NCI-H748 (cell line): ENCODE data around the gene TOP1.
A peak's percentile ranks its signal among the peaks of the same experiment; 100 is the strongest.

ENCODE experiments used
- DNase-seq: peaks from one replicate; lab custom pipeline; 2025; ENCODE audit not compliant: unreplicated experiment; lab: John Stamatoyannopoulos, UW

TOP1 gene

GRCh38 chr20:41057999-41058673 lies 29.5 kb downstream of the TOP1 start:
- DNase-seq = no peak

GRCh38 chr20:41058674-41059635 lies 30.3 kb downstream of the TOP1 start:
- peak; percentile 51 for DNase-seq

- no peak for DNase-seq
Observed at GRCh38 chr20:41061155-41061554, 32.5 kb downstream of the TOP1 start.

- DNase-seq = no peak
Observed at GRCh38 chr20:41063442-41063841, 34.8 kb downstream of the TOP1 start.

- no peak for DNase-seq
Observed at GRCh38 chr20:41064377-41064776, 35.8 kb downstream of the TOP1 start.

- DNase-seq = no peak
Observed at GRCh38 chr20:41065716-41066115, 37.1 kb downstream of the TOP1 start.

GRCh38 chr20:41068806-41069205 lies 40.2 kb downstream of the TOP1 start:
- no peak for DNase-seq

GRCh38 chr20:41072190-41072863 lies 43.7 kb downstream of the TOP1 start:
- DNase-seq = no peak

- no peak for DNase-seq
Observed at GRCh38 chr20:41072915-41073314, 44.3 kb downstream of the TOP1 start.

GRCh38 chr20:41074441-41074840 lies 45.8 kb downstream of the TOP1 start:
- DNase-seq = no peak

GRCh38 chr20:41076776-41077175 lies 48.2 kb downstream of the TOP1 start:
- DNase-seq = no peak

GRCh38 chr20:41078329-41078728 lies 49.7 kb downstream of the TOP1 start:
- peak; percentile 6 for DNase-seq

- DNase-seq = no peak
Observed at GRCh38 chr20:41079066-41079465, 50.4 kb downstream of the TOP1 start.

GRCh38 chr20:41080866-41081265 lies 52.2 kb downstream of the TOP1 start:
- no peak for DNase-seq

GRCh38 chr20:41081276-41081814 lies 52.7 kb downstream of the TOP1 start:
- no peak for DNase-seq

GRCh38 chr20:41082306-41082705 lies 53.7 kb downstream of the TOP1 start:
- no peak for DNase-seq

GRCh38 chr20:41085606-41086005 lies 57.0 kb downstream of the TOP1 start:
- no peak for DNase-seq

- peak; percentile 96 for DNase-seq
Observed at GRCh38 chr20:41086402-41087324, 58.0 kb downstream of the TOP1 start.

GRCh38 chr20:41087325-41087685 lies 58.7 kb downstream of the TOP1 start:
- DNase-seq = no peak

GRCh38 chr20:41087777-41088176 lies 59.2 kb downstream of the TOP1 start:
- DNase-seq = peak; percentile 76
